ENCODE measurements around the gene EXOC3L1.

Gene EXOC3L1

DNA sequence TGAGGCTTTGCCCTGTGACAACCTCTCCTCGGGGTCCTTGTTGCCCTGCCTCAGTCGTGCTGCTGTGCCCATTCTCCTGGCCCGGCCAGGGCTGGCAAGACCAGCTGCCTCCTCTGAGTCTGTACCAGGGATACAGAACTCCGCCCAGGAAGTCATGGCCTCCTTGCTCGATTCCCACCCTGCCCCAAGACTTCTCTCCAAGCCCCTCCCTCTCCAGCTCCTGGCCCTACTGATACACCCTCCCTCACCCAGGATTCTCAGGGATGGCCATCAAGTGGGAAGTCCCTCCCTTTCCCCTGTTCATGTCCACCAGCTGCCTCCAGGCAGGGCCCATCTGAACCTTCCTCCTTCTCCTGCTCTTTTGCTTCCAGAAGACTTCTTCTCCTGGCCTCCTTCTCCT lies 25.8 kb upstream of the EXOC3L1 start:
- DNase-seq (ENCODE audit: low read depth, low spot score): no peak

DNA sequence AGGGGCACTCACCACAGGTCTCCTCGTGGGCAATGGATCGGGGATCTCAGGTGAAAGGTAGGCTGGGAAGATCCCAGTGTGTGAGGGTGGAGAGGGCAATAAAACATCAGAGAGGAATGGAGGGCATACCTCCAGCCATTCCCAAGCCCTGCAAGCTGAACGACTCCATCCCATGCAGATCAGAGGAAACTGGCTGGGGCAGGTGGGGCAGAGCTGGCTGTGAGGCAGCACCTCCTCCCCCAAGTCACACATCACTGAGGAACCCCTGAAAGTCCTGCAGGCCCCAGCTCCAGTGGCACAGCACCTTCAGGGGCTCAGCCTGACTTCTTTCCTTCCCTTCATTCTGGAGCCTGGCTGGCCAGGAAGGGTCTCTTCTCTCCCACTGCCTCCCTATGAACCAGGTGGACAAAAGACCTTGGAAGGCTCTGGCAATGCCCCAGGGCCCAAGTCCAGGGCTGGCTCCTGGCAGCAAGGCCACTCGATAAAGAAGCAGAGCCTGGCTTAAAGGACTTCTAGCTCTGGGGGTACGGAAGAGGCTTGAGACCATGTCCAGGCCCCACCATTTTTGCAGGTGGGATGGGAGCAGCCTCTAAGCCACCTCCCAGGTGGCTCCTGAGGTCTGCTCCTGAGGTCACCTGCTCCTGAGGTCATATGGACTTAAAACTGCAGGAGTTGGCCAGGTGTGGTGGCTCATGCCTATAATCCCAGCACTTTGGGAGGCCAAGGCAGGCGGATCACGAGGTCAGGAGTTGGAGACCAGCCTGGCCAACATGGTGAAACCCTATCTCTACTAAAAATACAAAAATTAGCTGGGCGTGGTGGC lies 23.5 kb upstream of the EXOC3L1 start:
- DNase-seq (ENCODE audit: low read depth, low spot score): no peak

DNA sequence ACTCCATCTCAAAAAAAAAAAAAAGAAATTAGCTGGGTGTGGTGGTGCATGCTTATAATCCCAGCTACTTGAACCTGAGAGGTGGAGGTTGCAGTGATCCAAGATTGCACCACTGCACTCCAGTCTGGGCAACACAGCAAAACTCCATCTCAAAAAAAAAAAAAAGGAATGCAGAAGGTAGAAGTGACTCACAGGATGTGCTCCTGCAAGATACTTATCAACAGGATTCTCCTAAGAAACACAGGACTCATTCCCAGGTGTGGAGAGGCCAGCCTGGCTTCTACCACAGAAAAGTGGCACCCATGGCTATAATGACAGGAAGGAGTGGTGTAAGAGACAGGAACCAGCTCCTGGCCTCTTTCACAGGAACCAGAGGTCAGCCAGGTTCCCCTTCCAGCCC lies 22.8 kb upstream of the EXOC3L1 start:
- DNase-seq (ENCODE audit: low read depth, low spot score): no peak

DNA sequence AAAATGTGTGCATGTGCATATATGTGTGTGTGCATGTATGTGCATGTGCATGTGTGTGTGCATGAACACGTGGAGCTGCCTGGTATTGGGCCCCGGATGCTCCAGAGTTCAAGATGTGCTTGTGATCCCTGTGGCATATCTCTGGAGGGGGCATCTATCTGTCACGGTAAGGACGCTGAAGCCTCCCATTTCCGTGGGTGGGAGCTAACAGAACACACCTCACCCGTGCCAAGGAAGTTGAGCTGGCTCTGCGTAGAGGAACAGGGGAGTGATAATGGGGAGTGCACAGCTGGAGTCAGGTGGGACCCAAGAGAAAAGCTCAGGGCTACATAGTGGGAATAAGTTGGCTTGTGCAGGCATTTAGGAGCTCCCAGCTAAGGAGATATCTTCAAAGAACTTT lies 21.7 kb upstream of the EXOC3L1 start:
- no peak for DNase-seq (ENCODE audit: low read depth, low spot score)

DNA sequence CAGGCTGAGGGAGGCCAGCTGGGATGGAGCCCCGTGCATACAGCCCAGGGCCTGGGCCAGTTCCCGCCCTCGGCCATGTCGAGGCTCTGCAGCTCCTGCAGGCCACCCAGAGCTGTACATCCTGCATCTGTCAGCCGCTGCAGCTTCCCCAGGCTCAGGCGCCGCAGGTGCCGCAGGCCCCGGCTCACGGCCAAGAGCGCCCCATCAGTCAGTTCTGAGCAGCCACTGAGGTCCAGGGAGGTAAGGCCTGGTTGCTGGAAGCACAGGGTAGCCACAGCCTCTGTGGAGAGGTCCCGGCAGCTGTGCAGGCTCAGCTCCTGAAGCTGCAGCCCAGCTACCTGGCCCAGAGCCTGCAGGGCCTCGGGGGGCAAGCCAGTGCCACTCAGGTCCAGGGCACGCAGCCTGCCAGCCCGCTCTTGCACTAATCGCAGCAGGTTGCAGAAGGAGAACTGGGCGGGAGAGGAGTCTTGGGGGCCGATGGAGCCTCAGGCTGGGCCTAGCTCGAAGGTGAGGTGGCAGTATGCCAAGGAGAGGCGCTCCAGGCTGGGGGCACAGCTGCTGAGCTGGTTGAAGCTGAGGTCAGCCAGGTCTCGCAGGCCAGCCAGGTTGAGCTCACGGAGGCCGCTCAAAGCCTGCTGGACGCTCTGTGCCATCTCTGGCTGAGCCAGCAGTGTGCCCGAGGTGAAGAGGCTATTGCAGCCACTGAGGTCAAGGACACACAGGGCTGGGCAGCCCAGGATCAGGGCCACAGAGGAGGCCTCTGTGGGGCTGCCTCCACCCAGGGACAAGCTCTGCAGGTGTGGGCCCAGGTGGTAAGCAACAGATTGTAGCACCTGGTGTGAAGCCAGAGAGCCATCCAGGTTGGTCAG lies 20.4 kb upstream of the EXOC3L1 start:
- DNase-seq (ENCODE audit: low read depth, low spot score): no peak

DNA sequence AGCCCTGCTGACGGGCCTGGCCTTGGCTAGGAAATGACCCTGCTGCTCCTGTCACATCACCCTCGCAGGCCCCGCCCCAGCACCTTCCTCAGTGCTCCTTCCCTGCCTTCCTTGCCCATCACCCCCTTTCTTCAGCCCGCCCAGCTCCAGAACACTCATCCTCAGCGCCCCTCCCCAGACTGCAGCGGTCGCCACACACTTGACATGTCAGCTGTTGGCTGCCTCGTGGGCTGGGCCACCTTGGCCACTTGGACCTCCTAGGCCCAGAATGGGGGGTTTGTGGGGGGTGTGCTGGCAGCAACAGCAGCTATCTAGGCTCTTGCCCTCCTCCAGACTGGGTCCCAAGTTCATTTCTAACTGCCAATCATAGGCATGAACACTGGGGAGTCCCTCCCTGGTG lies 19.6 kb upstream of the EXOC3L1 start:
- DNase-seq (ENCODE audit: low read depth, low spot score): no peak

DNA sequence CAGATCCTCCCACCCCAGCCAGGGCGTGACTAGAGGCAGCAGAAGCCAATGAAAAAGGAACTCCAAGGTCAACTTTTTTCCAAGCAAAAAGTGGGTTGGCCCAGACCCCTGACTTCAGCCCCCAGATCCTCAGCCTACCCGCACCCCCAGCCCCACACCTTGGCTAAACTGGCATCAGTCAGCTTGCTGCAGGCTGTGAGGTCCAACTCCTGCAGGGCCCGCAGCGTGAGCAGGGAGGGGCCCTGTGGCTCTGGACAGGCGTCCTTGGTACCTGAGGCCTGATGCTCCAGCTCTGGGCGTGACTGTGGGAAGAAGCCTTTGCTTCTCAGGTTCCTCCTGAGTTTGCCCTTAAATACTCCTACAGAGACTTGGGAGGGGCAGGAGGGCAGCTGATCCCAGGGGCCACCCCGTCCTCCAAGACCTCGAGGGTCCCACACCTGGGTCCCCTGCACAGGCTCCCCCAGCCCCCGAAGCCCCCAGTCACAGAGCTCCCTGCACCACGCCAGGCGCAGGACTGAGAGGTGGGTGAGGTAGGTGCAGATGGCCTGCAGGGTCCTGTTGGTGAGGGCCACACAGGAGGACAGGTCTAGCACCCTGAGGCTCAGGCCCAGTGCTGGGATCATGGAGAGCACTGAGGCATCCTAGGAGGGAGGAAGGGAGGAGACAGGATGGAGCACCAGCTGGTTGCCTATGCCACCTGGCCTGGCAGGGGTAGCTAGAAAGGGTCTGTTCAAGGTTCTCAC lies 18.4 kb upstream of the EXOC3L1 start:
- no peak for DNase-seq (ENCODE audit: low read depth, low spot score)

DNA sequence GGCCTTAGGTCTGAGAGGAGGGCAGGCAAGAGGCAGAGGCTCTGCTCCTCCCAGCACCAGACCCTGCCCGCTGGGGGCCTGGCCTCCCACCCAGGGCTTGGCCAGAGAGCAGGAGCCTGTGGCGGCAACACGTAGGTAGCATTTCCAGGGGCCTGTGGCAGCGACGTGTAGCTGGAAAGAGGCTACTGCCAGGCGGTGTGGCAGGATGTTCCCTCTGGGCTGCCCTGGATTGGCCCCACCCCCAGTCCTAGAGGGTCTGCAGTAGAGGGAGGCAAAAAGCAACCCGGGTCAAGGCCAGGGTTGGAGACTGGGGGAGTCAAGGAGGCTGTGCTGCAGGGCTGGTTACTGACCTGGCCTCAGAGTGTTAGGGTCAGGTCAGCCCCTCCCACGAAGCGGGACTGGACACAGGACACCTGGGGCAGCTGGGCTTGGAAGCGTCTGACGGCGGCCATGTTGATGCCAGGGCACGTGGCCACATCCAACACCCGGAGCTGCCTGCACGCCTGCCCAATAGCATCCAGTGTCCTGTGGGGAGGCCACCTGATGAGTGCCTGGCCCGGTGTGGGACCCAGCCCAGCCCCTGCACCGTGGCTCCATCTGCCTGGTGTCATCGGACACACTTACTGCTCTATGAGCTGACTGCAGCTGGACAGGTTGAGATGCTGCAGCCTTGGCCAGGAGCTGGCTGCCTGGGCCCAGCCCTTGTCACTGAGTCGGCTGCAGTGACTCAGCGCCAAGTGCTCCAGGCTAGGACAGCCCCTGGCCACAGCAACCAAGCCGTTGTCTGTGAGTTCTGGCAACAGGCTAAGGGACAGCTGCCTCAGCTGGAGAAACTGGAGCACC lies 17.5 kb upstream of the EXOC3L1 start:
- DNase-seq (ENCODE audit: low read depth, low spot score): no peak

DNA sequence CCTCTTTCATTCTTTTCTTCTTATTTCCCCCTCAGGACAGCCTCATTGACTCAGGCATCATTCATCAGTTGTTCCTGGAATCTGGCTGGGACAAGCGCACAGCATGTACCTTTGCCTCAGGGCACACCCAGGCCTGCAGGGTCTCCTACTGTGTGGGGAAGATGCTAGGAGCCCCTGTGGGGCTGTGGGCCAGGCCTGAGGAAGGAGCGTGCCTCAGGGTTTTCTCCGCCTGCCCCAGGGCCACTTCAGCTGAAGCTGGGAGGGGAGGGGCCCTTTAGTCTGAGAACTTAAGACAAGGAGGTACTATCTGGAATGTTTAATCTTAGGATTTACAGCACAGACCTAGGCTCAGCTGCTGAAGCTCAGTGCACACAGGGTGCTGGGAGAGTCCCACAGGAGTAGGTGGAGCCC lies 16.9 kb upstream of the EXOC3L1 start:
- DNase-seq (ENCODE audit: low read depth, low spot score): no peak

DNA sequence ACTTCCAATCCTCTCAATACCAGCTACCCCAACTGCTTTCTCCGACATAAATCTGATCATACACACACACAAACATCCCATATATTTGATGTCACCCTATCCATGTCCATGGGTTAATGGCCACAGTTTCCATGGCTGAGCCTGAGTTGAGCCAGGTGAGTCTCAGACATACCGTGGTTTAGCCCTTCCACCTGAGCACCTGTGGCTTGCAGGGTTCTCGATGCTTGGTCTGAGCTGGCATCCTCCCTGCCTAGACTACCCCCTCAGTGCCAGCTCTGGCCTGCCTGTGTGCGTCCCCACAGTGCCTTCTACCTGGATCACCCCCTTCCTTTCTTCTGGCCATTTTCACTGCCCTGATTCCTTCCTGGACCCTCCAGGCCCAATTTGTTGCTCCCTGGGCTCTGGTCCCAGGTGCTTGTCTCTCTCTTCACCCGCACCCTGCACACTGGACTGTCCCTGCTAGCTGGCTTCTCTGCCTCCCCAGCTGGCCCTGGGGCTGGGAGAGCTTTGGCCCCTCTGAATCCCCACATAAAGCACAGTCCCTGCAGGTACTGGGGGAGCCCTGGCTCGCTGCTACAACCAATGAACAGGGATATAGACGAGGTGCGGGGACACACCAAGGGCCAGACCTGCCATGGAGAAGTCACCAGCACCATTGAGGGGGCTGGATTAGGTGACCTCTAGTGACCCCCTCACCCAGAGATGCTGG lies 16.3 kb upstream of the EXOC3L1 start:
- no peak for DNase-seq (ENCODE audit: low read depth, low spot score)

DNA sequence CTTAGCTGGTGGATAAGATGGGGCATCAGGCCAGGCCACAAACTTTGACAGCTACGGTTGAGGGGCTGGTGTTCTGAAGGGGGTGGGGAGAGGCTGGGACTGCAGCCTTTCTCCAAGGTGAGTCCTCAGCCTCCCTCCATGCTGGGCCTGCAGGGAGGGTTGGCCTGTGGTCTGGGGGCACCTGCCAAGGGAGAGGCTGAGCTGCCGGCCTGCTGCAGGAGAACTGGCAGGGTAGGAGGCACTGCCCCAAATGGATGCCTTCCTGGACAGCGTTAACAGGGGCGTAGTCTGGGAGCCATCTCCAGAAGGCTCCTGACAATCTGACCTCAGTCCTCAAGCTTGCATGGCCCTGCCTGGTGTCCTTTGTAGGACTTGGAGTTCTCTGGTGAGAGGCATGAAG lies 14.1 kb upstream of the EXOC3L1 start:
- DNase-seq (ENCODE audit: low read depth, low spot score): no peak

DNA sequence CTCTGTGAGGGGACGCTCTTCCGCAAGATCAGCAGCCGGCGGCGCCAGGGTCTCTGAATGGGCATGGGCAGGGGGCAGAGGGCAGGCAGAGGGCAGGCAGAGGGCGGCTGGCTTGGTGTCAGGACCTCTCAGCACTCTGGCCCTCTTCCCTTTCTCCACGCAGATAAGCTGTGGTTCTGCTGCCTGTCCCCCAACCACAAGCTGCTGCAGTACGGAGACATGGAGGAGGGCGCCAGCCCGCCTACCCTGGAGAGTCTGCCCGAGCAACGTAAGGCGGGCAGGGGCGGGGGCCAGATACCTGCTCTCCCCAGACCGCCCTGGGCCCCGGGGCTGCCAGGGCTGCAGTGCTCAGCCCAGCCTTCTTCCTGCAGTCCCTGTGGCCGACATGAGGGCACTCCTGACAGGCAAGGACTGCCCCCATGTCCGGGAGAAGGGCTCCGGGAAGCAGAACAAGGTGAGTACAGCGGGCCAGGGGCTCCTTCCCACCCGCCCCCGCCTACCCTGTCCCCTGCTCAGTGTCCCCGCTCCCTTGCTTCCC lies 13.1 kb upstream of the EXOC3L1 start:
- DNase-seq (ENCODE audit: low read depth, low spot score): no peak

DNA sequence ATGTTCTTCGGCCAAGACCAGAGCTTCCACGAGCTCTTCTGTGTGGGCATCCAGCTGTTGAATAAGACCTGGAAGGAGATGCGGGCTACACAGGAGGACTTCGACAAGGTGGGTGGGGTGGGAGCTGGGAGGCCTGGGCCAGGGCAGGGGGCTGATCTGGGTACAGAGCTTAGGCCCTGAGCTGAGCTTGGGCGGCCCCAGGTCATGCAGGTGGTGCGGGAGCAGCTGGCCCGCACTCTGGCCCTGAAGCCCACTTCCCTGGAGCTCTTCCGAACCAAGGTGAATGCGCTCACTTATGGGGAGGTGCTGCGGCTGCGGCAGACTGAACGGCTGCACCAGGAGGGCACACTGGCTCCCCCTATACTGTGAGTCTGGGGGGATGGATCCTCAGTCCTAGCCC lies 12.5 kb upstream of the EXOC3L1 start:
- DNase-seq (ENCODE audit: low read depth, low spot score): no peak

DNA sequence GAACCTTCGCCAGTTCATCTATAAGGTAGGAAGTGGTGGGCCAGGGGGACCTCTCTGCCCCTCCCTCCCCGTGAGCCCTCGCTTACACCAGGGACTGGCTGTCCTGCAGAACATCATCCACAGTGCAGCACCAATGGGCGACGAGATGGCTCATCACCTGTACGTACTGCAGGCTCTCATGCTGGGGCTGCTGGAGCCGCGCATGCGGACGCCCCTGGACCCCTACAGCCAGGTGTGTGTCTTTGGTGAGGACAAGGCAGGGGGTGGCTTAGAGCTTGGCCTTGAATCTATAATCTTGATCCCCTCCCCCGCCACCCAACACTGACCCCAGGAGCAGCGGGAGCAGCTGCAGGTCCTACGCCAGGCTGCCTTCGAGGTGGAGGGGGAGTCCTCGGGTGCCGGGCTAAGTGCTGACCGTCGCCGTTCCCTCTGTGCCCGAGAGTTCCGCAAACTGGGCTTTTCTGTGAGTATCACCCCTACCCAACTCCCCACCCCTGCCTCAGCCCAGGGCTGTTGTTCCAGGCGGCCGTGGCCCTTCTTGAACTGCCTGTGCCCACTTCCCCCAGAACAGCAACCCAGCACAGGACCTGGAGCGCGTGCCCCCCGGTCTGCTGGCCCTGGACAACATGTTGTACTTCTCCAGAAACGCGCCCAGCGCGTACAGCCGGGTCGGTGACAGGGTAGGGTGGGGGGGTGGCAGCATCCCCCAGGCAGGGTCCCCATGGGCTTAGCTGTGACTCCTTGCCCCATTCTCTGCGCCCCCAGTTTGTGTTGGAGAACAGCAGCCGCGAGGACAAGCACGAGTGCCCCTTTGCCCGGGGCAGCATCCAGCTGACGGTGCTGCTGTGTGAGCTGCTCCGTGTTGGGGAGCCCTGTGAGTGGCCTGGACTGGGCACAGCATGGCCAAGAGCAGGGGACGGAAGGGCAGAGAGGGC lies 11.7 kb upstream of the EXOC3L1 start:
- no peak for DNase-seq (ENCODE audit: low read depth, low spot score)

DNA sequence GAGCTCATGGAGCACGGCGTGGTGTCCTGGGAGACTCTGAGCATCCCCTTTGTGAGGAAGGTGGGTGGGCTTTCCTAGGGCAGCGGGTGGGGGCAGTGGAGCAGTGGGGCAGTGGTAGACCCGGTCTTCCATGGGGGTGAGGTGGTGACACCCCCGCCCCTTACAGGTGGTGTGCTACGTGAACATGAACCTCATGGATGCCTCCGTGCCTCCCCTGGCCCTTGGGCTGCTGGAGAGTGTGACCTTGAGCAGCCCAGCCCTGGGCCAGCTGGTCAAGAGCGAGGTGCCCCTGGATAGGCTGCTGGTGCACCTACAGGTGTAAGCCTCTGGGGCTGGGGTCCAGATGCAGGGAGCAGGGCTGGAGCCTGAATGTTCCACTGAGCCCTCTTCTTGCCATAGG lies 10.6 kb upstream of the EXOC3L1 start:
- no peak for DNase-seq (ENCODE audit: low read depth, low spot score)

DNA sequence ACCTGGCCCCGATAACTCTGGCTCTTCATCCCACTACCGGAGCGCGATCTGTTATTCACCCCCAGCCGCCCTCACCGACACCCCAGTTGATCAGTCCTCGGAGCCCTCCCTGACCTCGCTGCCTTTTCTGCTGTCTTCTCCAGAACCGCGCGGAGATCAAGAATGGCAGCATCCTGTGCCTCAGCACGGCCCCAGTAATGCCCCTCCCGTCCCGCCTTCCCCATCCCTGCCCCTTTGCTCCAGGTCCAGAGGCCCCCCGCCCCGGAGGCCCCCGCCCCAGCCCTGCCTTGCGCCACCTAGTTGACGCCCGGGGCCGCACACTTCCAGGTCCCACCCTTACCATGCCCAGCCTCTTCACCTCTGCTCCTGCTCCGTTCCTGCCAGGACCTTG lies 9.9 kb upstream of the EXOC3L1 start:
- no peak for DNase-seq (ENCODE audit: low read depth, low spot score)

DNA sequence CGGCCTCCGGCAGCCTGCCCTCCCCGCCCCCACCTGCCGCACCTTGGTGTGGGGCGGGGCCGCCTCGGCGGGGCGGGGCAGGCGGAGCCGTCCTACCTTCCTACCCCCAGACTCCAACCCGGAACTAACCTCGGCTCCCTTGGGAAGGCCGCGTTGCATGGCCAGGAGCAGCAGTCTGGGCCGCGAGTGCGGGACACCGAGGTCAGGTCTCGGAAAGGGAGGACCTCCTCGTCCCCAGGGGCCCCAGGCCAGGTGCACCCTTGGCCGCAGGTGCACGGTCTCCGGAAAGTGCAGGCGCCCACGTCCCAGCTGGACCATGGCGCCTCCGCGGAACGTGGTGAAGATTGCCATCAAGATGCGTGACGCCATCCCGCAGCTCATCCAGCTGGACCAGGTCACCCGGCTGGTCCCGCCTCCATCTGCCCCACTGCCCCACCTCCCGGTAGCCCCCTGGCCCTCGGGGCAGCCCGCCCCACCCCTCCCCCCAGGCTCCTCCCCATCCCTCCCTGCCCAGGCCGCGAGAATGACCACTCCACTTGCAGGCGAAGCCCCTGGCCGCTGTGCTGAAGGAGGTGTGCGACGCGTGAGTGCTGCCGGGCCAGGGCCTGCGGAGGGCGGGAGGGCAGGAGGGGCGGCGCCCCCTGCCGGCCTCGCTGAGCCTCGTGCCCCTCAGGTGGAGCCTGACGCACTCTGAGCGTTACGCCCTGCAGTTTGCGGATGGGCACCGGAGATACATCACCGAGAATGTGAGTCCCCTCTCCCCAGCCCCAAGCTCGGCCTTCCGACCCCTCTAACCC lies 9.3 kb upstream of the EXOC3L1 start, which contains the start of gene ELMO3:
TSS of gene ELMO3 (plus strand) at position 121 of the 797 bp plus-strand sequence. CDS start at position 317, 196 bp downstream.
- DNase-seq (ENCODE audit: low read depth, low spot score): no peak

DNA sequence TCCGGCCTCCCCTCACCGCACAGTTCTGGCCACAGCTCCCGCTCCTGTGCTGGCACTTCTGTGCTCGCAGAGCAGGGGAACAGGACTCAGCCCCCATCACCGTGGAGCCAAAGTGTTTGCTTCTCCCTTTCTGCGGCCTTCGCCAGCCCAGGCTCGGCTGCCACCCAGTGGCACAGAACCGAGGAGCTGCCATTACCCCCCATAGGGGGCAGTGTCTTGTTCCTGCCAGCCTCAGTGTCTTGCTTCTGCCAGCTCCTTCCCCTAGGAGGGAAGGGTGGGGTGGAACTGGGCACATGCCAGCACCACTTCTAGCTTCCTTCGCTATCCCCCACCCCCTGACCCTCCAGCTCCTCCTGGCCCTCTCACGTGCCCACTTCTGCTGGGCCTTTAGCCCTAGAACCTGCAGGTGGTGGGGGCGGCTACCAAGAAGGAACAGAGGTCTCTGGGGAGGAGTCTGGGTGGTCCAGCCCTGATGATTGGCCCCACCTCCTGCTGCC lies 8.3 kb upstream of the EXOC3L1 start:
- DNase-seq (ENCODE audit: low read depth, low spot score): no peak
